Epithelial cell of alveolus of lung (primary cell): Measurements from ENCODE around the gene FAM3C. TPM values are rescaled to one million over a fixed set of nuclear protein-coding genes. Genes with fewer than 3 reads are reported as not detected.

ENCODE experiments used
- total RNA-seq: library from RNA; depleted of rRNA; stranded (reverse); fragments of >200 nt; gene quantifications from 2 replicates; pipeline ENCODE4 v1.2.1, GENCODE V29; 2015

Gene FAM3C
- total RNA-seq = 24.4 and 30.9 TPM in 2 replicates

GRCh38 chr7:121395961-121396757 lies at the start of gene FAM3C:
TSS of gene FAM3C (minus strand) at chr7:121396308. CDS start at chr7:121382969, 13,339 bp downstream.

GRCh38 chr7:121328508-121329190 lies 67.5 kb downstream of the FAM3C start, which contains the start of gene WNT16:
TSS of gene WNT16 (plus strand) at chr7:121329000. CDS start at chr7:121329293, 293 bp downstream.

Other genes starting within 250 kb of the FAM3C start
- gene WNT16, start 67.3 kb downstream of the FAM3C start, total RNA-seq = 0.32 TPM in 1 of 2 replicates, not detected in the other